ENCODE data around the gene RAD23B.

Gene RAD23B

GRCh38 chr9:107282759-107283622 is at the start of gene RAD23B:
Gene RAD23B (plus strand): TSS chr9:107283279. CDS start chr9:107283630, 351 bp downstream.
- H3K4me3 Mint-ChIP-seq, result peak within 1 kb of the TSS; percentile 91
- H3K4me1 Mint-ChIP-seq, result peaks cover 41% of the 10 kb centered on the region
- CTCF ChIA-PET, result interaction anchor here (1.0 to 4.1 kb wide), 3 partner anchors 35 to 59 kb away, joined by 3 to 19 read pairs (median 3); no protein-coding TSS in a partner anchor
- peaks cover 8% of the 10 kb centered on the region for H3K27me3 Mint-ChIP-seq
- no peaks in the 10 kb centered on the region for H3K9me3 Mint-ChIP-seq
- peak; percentile 97 for DNase-seq
- peak within 1 kb of the TSS; percentile 94 for H3K27ac Mint-ChIP-seq
- peaks cover 4% of the 10 kb centered on the region for H3K36me3 Mint-ChIP-seq

GRCh38 chr9:107235765-107236442 is 47.2 kb upstream of the RAD23B start:
- H3K9me3 Mint-ChIP-seq, result no peaks in the 10 kb centered on the region
- H3K4me1 Mint-ChIP-seq, result no peaks in the 10 kb centered on the region

GRCh38 chr9:107237873-107238272 is 45.2 kb upstream of the RAD23B start:
- CTCF ChIA-PET, result interaction anchor here (3.5 kb wide), 1 partner anchor 104 kb away, joined by 21 read pairs; no protein-coding TSS in a partner anchor
- no peak overlapping the region for H3K4me3 Mint-ChIP-seq
- H3K9me3 Mint-ChIP-seq, result no peaks in the 10 kb centered on the region
- H3K27ac Mint-ChIP-seq, result no peak overlapping the region
- H3K4me1 Mint-ChIP-seq, result no peaks in the 10 kb centered on the region
- peaks cover 10% of the 10 kb centered on the region for H3K27me3 Mint-ChIP-seq
- H3K36me3 Mint-ChIP-seq, result no peaks in the 10 kb centered on the region
- DNase-seq, result no peak

More at GRCh38 chr9:107235765-107236442, 47.2 kb upstream of the RAD23B start:
- CTCF ChIA-PET, result interaction anchor here (0.7 kb wide), 1 partner anchor 105 kb away, joined by 3 read pairs; no protein-coding TSS in a partner anchor
- H3K27ac Mint-ChIP-seq, result no peak overlapping the region
- DNase-seq, result no peak
- peaks cover 5% of the 10 kb centered on the region for H3K27me3 Mint-ChIP-seq
- no peak overlapping the region for H3K4me3 Mint-ChIP-seq
- H3K36me3 Mint-ChIP-seq, result no peaks in the 10 kb centered on the region

- Mint-ChIP-seq H3K36me3 (no peaks in the 10 kb centered on the region), H3K27me3 (peaks cover 10% of the 10 kb centered on the region), H3K4me1 (peaks cover 6% of the 10 kb centered on the region), H3K9me3 (no peaks in the 10 kb centered on the region), H3K4me3 (no peak overlapping the region), H3K27ac (no peak overlapping the region)
- no peak for DNase-seq
- CTCF ChIA-PET, result interaction anchor here (3.5 kb wide), 1 partner anchor 102 kb away, joined by 21 read pairs; no protein-coding TSS in a partner anchor
Observed at GRCh38 chr9:107239474-107239873, 43.6 kb upstream of the RAD23B start.

GRCh38 chr9:107240260-107240659 is 42.8 kb upstream of the RAD23B start:
- H3K4me3 Mint-ChIP-seq, result no peak overlapping the region
- H3K4me1 Mint-ChIP-seq, result peaks cover 6% of the 10 kb centered on the region
- no peak for DNase-seq
- H3K27ac Mint-ChIP-seq, result no peak overlapping the region
- H3K36me3 Mint-ChIP-seq, result no peaks in the 10 kb centered on the region
- CTCF ChIA-PET, result interaction anchor here (3.5 kb wide), 1 partner anchor 101 kb away, joined by 21 read pairs; no protein-coding TSS in a partner anchor
- no peaks in the 10 kb centered on the region for H3K9me3 Mint-ChIP-seq
- peaks cover 10% of the 10 kb centered on the region for H3K27me3 Mint-ChIP-seq

DNA sequence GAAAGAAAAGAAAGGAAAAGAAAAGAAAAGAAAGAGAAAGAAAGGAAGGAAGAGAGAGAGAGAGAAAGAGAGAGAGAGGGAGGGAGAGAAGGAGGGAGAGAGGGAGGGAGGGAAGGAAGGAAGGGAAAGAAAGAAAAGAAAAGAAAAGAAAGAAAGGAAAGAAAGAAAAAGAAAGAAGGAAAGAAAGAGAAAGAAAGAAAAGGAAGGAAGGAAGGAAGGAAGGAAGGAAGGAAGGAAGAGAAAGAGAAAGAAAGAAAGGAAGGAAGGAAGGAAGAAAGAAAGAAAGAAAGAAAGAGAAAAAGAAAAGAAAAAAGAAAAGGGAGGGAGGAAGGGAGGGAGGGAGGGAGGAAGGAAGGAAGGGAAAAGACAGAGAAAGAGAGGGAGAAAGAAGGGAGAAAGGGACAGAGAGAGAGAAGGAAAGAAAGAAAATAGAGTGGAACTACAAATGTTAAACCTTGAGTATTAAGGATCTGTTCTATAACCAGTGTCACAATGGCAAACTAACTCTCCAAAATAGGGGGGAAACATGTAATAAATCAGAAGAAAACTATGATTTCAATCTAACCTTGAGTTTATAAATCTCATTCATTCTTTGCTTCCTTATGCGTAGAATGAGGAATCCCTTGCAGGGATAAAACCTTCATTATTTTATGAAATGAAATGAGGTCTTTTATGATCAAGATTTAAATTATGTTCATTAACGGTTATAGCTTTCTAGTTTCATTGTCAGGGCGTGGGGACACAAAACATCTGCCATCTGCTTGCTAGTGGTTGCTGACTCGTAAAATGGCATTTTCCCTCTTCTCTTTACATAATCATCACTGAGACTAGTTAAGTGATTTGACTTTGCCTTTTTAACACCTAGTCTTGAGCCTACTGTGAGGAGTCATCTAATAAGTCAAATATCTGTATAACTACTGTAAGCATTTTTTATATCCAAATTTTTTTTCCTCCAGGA is 40.7 kb upstream of the RAD23B start:
- H3K4me1 Mint-ChIP-seq, result peaks cover 19% of the 10 kb centered on the region
- no peak overlapping the region for H3K27ac Mint-ChIP-seq
- H3K4me3 Mint-ChIP-seq, result no peak overlapping the region
- H3K27me3 Mint-ChIP-seq, result peaks cover 10% of the 10 kb centered on the region
- CTCF ChIA-PET, result interaction anchor here (0.6 kb wide), 1 partner anchor 338 kb away, joined by 3 read pairs; no protein-coding TSS in a partner anchor
- no peaks in the 10 kb centered on the region for H3K9me3 Mint-ChIP-seq
- no peaks in the 10 kb centered on the region for H3K36me3 Mint-ChIP-seq
- DNase-seq, result no peak

DNA sequence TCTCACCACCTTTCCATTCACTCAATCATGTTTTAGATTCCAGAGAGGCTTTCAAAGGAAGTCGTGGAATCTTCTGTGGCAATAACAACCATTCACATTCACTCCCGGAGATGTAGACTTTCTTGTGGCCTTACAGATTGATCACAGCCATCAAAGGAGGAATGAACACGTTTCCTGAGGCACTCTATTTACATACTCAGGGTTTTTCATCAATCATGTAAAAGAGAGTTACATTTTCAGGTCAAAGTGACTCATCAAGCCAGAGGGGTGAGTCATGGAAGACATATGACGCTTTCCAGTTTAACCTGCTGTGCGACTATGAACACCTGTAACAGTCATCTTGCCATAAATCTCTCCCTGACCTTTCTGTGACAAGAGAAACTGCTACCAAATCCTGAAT is 39.3 kb upstream of the RAD23B start:
- Mint-ChIP-seq H3K4me1 (peaks cover 19% of the 10 kb centered on the region), H3K9me3 (no peaks in the 10 kb centered on the region), H3K36me3 (no peaks in the 10 kb centered on the region), H3K27me3 (peaks cover 9% of the 10 kb centered on the region), H3K27ac (no peak overlapping the region), H3K4me3 (no peak overlapping the region)
- CTCF ChIA-PET, result no interaction called here
- DNase-seq, result peak; percentile 29

DNA sequence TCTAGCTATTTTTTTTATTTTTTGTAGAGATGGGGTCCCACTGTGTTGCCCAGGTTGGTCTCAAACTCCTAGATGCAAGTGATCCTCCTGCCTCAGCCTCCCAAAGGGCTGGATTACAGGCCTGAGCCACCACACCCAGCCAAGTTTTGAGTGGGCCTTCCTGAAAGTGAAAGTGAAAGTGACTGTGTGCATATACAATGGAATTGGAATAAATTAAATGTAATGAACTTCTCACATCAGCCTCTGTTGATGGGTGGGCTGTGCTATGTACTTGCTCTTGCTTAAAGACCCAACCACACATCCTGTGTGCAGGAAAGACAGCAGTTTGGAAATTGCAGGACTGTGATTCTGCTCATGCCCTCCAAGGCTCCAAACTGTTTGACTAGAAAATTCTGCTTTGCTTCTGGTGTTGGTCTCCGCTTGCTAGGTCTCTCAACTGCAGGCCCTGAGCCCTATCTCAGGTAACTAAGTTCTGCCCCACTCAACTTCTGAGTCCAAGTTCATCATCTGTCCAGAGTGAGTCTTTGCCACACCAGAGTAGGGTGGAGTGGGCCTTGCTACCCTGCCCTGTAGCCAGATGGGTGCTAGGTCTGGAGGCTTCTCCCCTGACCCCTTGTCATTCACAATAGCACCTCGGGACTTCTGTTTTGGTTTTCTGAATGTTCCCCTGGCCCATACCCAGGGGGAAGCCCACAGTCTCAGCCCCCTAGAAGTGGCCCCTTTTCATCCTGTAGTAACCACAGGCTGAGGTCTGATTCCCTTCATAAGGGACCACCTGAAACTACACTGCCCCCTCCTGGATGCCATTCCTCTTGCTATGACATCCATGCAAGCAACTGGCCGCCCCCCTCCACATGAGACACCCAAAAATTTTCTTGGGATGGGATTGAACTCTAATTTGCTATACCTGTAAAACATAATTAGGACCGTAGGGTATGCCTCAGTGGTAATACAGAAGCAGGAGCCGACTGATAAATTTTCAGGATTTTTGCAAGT is 36.5 kb upstream of the RAD23B start:
- DNase-seq, result peak; percentile 30
- H3K27me3 Mint-ChIP-seq, result peaks cover 9% of the 10 kb centered on the region
- peaks cover 19% of the 10 kb centered on the region for H3K4me1 Mint-ChIP-seq
- H3K9me3 Mint-ChIP-seq, result no peaks in the 10 kb centered on the region
- H3K4me3 Mint-ChIP-seq, result no peak overlapping the region
- peak overlapping the region; percentile 75 for H3K27ac Mint-ChIP-seq
- no peaks in the 10 kb centered on the region for H3K36me3 Mint-ChIP-seq
- CTCF ChIA-PET, result no interaction called here

DNA sequence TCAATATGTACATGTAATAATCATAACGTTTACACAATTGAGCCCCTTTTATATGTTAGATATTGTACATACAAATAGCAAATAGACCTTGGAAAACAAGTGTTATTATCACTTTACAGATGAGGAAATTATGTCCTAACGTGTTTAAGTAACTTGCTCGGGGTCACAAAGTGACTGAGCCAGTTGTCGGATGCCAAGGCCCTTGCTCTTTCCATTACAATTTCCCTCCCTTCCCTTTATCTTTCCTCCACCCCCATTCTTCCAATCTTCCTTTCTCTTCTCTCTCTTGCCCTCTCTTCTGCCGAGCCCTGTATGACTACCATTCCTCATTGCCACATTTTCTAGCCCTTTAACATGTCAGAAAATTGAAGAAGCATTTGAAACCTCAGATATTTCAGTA is 34.4 kb upstream of the RAD23B start:
- H3K4me3 Mint-ChIP-seq, result no peak overlapping the region
- CTCF ChIA-PET, result no interaction called here
- no peaks in the 10 kb centered on the region for H3K9me3 Mint-ChIP-seq
- DNase-seq, result no peak
- H3K27me3 Mint-ChIP-seq, result peaks cover 13% of the 10 kb centered on the region
- no peak overlapping the region for H3K27ac Mint-ChIP-seq
- peaks cover 17% of the 10 kb centered on the region for H3K4me1 Mint-ChIP-seq
- H3K36me3 Mint-ChIP-seq, result no peaks in the 10 kb centered on the region

DNA sequence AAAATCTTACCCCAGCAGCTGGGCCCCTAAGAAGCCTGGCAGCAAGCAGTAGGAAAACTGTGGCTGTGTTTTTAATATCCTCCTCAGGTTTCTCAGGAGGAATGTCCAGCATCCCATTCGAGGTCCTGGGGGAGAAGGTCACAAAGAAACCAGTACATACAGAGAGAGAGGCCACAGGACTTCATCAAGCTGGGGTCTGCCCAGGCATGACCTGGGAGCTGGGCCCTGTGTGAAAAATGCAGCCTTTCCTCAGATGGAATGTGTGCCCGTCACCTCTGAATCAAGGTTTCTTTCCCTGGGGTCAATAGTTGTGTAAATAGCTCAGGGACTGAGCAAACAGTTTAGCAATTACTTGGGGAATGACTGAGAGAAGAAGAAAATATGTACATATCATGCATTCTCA is 33.9 kb upstream of the RAD23B start:
- peaks cover 13% of the 10 kb centered on the region for H3K4me1 Mint-ChIP-seq
- no peak overlapping the region for H3K4me3 Mint-ChIP-seq
- CTCF ChIA-PET, result no interaction called here
- no peak for DNase-seq
- H3K36me3 Mint-ChIP-seq, result no peaks in the 10 kb centered on the region
- H3K9me3 Mint-ChIP-seq, result no peaks in the 10 kb centered on the region
- H3K27ac Mint-ChIP-seq, result no peak overlapping the region
- H3K27me3 Mint-ChIP-seq, result peaks cover 13% of the 10 kb centered on the region

DNA sequence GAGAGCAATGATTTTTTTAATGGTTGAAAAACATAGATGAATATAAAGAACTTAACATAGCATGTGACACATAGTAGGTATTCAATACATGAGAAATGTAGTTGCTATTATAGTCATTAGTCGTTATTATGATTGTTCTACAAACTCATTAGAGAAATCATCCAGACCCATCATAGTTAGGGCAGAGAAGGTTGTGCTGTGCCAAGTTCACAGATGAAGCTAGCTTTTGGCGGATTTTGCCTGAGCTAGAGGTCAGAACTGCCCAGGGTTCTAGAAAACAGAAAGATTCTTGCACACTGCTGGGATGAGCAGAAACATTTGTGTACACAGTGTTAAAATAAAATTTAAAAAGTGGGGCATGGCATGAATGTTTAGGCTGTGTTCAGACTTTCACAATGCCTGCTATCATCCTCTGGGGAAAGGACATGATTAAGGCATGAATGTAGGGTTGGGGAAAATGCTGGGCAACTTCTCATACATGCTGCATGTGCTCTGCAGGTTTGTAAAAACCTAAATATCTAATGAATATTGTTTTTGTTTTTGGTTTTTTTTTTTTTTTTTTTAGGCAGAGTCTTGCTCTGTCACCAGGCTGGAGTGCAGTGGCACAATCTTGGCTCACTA is 33.3 kb upstream of the RAD23B start:
- Mint-ChIP-seq H3K36me3 (no peaks in the 10 kb centered on the region), H3K27me3 (peaks cover 13% of the 10 kb centered on the region), H3K4me1 (peaks cover 12% of the 10 kb centered on the region), H3K4me3 (no peak overlapping the region), H3K27ac (no peak overlapping the region), H3K9me3 (no peaks in the 10 kb centered on the region)
- CTCF ChIA-PET, result no interaction called here
- DNase-seq, result no peak

GRCh38 chr9:107251756-107252322 is 31.2 kb upstream of the RAD23B start:
- Mint-ChIP-seq H3K9me3 (no peaks in the 10 kb centered on the region), H3K36me3 (no peaks in the 10 kb centered on the region), H3K4me1 (peaks cover 2% of the 10 kb centered on the region), H3K27ac (no peak overlapping the region), H3K27me3 (peaks cover 13% of the 10 kb centered on the region), H3K4me3 (no peak overlapping the region)
- no peak for DNase-seq
- CTCF ChIA-PET, result no interaction called here

All from activated naive CD4-positive, alpha-beta T cell treated with anti-CD3 and anti-CD28 coated beads, Interleukin-2, amount 10 ng/mL, durations not matched to agents 7 days and 5 days (primary cell).